ENCODE data around the gene GGTLC2. TPM values are rescaled to one million over a fixed set of nuclear protein-coding genes. Genes with fewer than 3 reads are reported as not detected.

GGTLC2 gene
- total and polyA plus RNA-seq, 3 experiments from 2014 or later, result not detected

DNA sequence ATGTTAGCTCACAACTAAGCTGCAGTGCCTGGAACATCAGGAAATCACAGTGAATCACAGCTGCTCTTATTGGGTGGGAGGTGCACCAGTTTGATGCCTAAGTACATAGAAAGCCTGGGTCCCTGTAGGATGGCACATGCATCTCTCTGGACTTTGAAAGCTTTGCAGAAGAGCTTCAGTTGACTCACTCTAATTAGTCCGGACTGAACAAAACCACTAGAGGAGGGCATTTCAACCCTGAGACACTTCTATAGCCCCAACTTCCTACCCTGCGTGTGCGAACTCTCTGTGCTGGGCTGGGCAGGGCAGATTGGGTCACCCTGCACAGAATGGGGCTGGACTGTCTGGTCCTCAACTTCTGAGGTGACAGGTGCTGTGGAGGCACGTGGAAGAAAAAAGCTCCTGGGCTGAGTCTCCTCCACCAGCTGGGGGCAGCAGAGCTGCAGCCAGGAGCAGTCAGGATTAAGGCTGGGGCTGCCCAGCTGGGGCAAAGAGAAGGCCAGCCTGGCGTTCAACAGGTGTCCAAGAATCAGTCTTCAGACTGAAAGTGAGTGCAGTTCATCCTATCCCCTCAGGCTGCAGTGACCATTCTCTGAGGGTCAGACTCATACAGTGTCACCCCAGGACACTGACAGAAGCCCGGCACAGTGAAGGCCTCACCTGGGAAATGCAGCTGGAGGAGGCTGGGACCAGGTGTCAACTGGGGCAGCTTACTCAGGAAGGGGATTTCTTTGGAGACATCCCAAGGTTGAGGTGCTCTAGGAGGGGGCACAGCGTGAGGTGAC is 22.1 kb downstream of the GGTLC2 start:
- H3K36me3 ChIP-seq (ENCODE audit: insufficient read depth, low read length), result no peaks in the 10 kb centered on the region
- CTCF ChIA-PET, result interaction anchor here (0.7 to 1.8 kb wide), 4 partner anchors 12 to 290 kb away, joined by 3 to 9 read pairs (median 4); no protein-coding TSS in a partner anchor
- H3K4me1 Mint-ChIP-seq, result no peaks in the 10 kb centered on the region
- H3K36me3 Mint-ChIP-seq, result no peaks in the 10 kb centered on the region
- DNase-seq, result peak in 1 of 5 donors; percentile 14
- H3K4me1 ChIP-seq (ENCODE audit: insufficient read depth, low read length), result no peaks in the 10 kb centered on the region
- no peaks in the 10 kb centered on the region for H3K9me3 ChIP-seq (ENCODE audit: low read length)
- POLR2A ChIA-PET, result no interaction called here
- no peak overlapping the region for H3K4me3 ChIP-seq (ENCODE audit: low read length)
- no peaks in the 10 kb centered on the region for H3K9me3 Mint-ChIP-seq
- no peaks in the 10 kb centered on the region for H3K27me3 ChIP-seq (ENCODE audit: insufficient read depth, low read length, poor library complexity, severe bottlenecking)
- H3K27ac Mint-ChIP-seq, result peak overlapping the region in 1 of 8 donors; percentile 54
- no peak overlapping the region for H3K27ac ChIP-seq (ENCODE audit: low read depth, low read length)
- no peak overlapping the region for H3K4me3 Mint-ChIP-seq
- peaks cover 1 to 25% of the 10 kb centered on the region in 2 donors for H3K27me3 Mint-ChIP-seq

DNA sequence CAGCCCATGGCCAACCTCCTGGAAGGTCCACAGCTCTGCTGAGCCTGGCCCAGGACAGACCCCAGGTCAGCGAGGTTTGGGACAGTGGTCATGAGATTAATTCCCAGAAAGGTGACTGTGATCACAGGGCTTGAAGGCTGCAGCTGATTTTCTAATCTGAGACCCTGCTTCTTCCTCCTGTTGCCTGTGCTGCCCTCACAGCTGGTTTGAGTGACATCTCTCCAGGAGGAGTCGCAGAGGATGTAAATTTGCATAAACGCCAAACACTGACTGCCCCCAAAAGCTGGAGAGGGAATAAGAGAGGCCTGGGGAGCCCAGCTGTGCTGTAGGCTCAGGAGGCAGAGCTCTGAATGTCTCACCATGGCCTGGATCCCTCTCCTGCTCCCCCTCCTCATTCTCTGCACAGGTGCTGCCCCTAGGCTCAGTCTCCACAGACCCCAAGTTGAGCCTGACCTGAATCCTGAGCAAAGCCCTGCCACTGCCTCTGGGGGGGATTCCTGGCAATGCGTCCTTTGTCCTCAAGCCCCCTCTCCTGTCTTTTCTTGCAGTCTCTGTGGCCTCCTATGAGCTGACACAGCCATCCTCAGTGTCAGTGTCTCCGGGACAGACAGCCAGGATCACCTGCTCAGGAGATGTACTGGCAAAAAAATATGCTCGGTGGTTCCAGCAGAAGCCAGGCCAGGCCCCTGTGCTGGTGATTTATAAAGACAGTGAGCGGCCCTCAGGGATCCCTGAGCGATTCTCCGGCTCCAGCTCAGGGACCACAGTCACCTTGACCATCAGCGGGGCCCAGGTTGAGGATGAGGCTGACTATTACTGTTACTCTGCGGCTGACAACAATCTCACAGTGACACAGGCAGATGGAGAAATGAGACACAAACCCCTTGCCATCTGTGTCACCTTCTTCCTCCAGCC is 23.8 kb downstream of the GGTLC2 start:
- CTCF ChIA-PET, result interaction anchor here (1.0 kb wide), 1 partner anchor 25 kb away, joined by 4 read pairs; no protein-coding TSS in a partner anchor
- Mint-ChIP-seq H3K4me3 (no peak overlapping the region), H3K36me3 (no peaks in the 10 kb centered on the region), H3K27me3 (peaks cover 0 to 34% of the 10 kb centered on the region in 2 donors), H3K27ac (no peak overlapping the region), H3K9me3 (no peaks in the 10 kb centered on the region), H3K4me1 (no peaks in the 10 kb centered on the region)
- H3K27me3 ChIP-seq (ENCODE audit: insufficient read depth, low read length, poor library complexity, severe bottlenecking), result no peaks in the 10 kb centered on the region
- no peak for DNase-seq
- POLR2A ChIA-PET, result no interaction called here
- H3K4me3 ChIP-seq (ENCODE audit: low read length), result no peak overlapping the region
- no peaks in the 10 kb centered on the region for H3K36me3 ChIP-seq (ENCODE audit: insufficient read depth, low read length)
- H3K27ac ChIP-seq (ENCODE audit: low read depth, low read length), result no peak overlapping the region
- H3K4me1 ChIP-seq (ENCODE audit: insufficient read depth, low read length), result no peaks in the 10 kb centered on the region
- no peaks in the 10 kb centered on the region for H3K9me3 ChIP-seq (ENCODE audit: low read length)

DNA sequence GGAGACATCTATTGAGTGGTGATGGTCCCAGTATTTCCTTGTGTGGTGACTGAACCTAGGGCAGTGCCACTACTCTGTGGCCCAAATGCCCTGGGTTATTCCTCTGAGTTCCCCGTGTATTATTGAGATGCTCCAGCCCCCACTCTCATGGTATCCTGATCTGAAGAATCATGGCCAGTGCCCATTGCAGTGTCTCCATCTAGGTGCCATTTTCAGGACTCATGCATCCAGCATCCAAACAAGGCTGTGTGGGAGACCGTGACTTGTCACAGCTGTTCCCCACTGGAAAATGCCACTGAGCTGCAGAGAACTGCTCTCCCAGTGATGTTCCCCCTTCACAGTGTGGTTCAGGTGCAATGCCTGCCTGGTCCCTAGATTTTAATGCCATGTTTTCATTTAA is 24.7 kb downstream of the GGTLC2 start:
- H3K36me3 Mint-ChIP-seq, result no peaks in the 10 kb centered on the region
- H3K4me1 ChIP-seq (ENCODE audit: insufficient read depth, low read length), result no peaks in the 10 kb centered on the region
- H3K27me3 ChIP-seq (ENCODE audit: insufficient read depth, low read length, poor library complexity, severe bottlenecking), result no peaks in the 10 kb centered on the region
- ChIA-PET CTCF (no interaction called here), POLR2A (no interaction called here)
- no peaks in the 10 kb centered on the region for H3K9me3 ChIP-seq (ENCODE audit: low read length)
- no peak for DNase-seq
- H3K36me3 ChIP-seq (ENCODE audit: insufficient read depth, low read length), result no peaks in the 10 kb centered on the region
- no peak overlapping the region for H3K27ac ChIP-seq (ENCODE audit: low read depth, low read length)
- H3K9me3 Mint-ChIP-seq, result no peaks in the 10 kb centered on the region
- H3K4me1 Mint-ChIP-seq, result no peaks in the 10 kb centered on the region
- no peak overlapping the region for H3K4me3 Mint-ChIP-seq
- H3K27ac Mint-ChIP-seq, result peak overlapping the region in 1 of 8 donors; percentile 63
- peaks cover 0 to 39% of the 10 kb centered on the region in 2 donors for H3K27me3 Mint-ChIP-seq
- no peak overlapping the region for H3K4me3 ChIP-seq (ENCODE audit: low read length)

DNA sequence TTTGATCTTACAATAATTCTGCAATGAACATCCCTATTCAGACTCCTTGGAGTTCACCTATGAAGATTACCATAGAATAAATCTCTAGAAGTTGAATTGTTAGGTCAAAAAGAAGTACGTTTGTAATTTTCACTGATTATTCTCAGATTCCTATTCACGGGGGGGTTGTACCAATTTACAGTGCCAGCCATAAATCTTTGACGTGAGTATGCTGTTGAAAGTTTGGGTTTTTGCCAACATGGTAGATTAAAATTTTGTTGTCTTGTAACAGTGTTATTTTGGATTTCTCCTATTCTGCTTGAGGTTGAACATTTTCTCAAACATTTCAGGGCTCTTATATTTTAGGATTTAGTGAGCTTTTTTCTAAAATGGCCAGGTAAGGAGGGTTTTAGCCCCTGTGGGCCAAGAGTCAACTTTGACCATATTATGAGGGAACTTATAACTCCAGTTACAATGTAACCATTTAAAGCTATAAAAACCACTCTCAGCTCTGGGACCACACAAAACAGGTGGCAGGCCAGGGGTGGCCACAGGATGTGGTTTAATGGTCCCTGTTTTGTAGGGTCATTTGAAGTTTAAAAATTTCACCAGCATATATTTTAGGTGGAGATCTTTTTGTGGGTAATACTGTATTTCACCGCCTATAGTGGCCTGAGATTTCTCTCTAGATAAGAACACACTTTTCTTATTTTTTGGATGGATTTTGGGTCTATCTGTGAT is 25.8 kb downstream of the GGTLC2 start:
- H3K27ac ChIP-seq (ENCODE audit: low read depth, low read length), result no peak overlapping the region
- no peaks in the 10 kb centered on the region for H3K36me3 ChIP-seq (ENCODE audit: insufficient read depth, low read length)
- no peaks in the 10 kb centered on the region for H3K9me3 Mint-ChIP-seq
- CTCF ChIA-PET, result no interaction called here
- no peak overlapping the region for H3K27ac Mint-ChIP-seq
- POLR2A ChIA-PET, result no interaction called here
- DNase-seq, result no peak
- H3K9me3 ChIP-seq (ENCODE audit: low read length), result no peaks in the 10 kb centered on the region
- H3K36me3 Mint-ChIP-seq, result no peaks in the 10 kb centered on the region
- no peak overlapping the region for H3K4me3 ChIP-seq (ENCODE audit: low read length)
- no peaks in the 10 kb centered on the region for H3K4me1 ChIP-seq (ENCODE audit: insufficient read depth, low read length)
- no peaks in the 10 kb centered on the region for H3K4me1 Mint-ChIP-seq
- H3K27me3 ChIP-seq (ENCODE audit: insufficient read depth, low read length, poor library complexity, severe bottlenecking), result no peaks in the 10 kb centered on the region
- no peak overlapping the region for H3K4me3 Mint-ChIP-seq
- peaks cover 0 to 47% of the 10 kb centered on the region in 2 donors for H3K27me3 Mint-ChIP-seq

DNA sequence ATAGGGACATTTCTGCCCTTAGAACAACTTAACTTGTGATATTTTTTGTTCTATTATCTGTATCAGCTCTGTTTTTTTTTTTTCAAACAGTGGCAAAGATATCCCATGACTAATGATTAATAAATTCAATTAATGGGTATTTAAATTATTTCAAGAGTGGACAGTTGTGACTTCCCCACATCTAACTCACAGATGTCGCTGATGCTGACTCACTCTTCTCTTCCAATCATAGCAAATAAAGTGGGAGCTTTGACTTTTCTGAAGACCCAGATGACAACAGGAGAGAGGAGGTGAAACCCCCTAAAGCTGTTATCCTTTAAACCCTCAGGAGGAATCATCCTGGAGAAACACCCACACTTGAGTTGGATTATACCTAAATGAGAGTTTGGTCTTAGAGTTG is 27.1 kb downstream of the GGTLC2 start:
- H3K27me3 ChIP-seq (ENCODE audit: insufficient read depth, low read length, poor library complexity, severe bottlenecking), result no peaks in the 10 kb centered on the region
- H3K9me3 ChIP-seq (ENCODE audit: low read length), result no peaks in the 10 kb centered on the region
- no peaks in the 10 kb centered on the region for H3K36me3 Mint-ChIP-seq
- no peaks in the 10 kb centered on the region for H3K36me3 ChIP-seq (ENCODE audit: insufficient read depth, low read length)
- CTCF ChIA-PET, result interaction anchor here (1.0 kb wide), 1 partner anchor 12 kb away, joined by 3 read pairs; no protein-coding TSS in a partner anchor
- POLR2A ChIA-PET, result no interaction called here
- peaks cover 0 to 47% of the 10 kb centered on the region in 2 donors for H3K27me3 Mint-ChIP-seq
- no peaks in the 10 kb centered on the region for H3K9me3 Mint-ChIP-seq
- no peaks in the 10 kb centered on the region for H3K4me1 Mint-ChIP-seq
- H3K27ac Mint-ChIP-seq, result no peak overlapping the region
- DNase-seq, result no peak
- no peak overlapping the region for H3K27ac ChIP-seq (ENCODE audit: low read depth, low read length)
- H3K4me3 Mint-ChIP-seq, result no peak overlapping the region
- no peak overlapping the region for H3K4me3 ChIP-seq (ENCODE audit: low read length)
- no peaks in the 10 kb centered on the region for H3K4me1 ChIP-seq (ENCODE audit: insufficient read depth, low read length)

DNA sequence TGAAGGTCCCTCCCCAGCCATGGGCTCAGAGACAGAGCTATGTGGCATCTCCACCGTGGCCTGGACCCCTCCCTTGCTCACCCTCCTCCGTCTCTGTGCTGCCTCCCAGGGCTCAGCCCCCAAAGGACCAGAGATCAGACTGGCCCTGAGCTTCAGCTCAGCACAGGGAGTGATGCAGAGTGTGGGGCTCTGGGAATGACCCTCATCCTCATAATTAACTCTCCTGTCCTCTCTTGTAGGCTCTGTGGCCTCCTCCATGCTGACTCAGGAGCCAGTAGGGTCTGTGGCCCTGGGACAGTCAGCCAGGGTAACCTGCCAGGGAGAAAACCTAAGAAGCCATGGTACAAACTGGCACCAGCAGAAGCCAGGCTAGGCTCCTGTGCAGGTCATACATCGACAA is 28.7 kb downstream of the GGTLC2 start:
- Histone ChIP-seq H3K27me3 (ENCODE audit: insufficient read depth, low read length, poor library complexity, severe bottlenecking) (no peaks in the 10 kb centered on the region), H3K36me3 (ENCODE audit: insufficient read depth, low read length) (no peaks in the 10 kb centered on the region), H3K4me1 (ENCODE audit: insufficient read depth, low read length) (no peaks in the 10 kb centered on the region), H3K9me3 (ENCODE audit: low read length) (no peaks in the 10 kb centered on the region), H3K27ac (ENCODE audit: low read depth, low read length) (no peak overlapping the region), H3K4me3 (ENCODE audit: low read length) (no peak overlapping the region)
- no peak for DNase-seq
- no peak overlapping the region for H3K27ac Mint-ChIP-seq
- H3K4me3 Mint-ChIP-seq, result no peak overlapping the region
- H3K9me3 Mint-ChIP-seq, result no peaks in the 10 kb centered on the region
- CTCF ChIA-PET, result no interaction called here
- H3K4me1 Mint-ChIP-seq, result no peaks in the 10 kb centered on the region
- peaks cover 2 to 59% of the 10 kb centered on the region in 2 donors for H3K27me3 Mint-ChIP-seq
- POLR2A ChIA-PET, result no interaction called here
- H3K36me3 Mint-ChIP-seq, result no peaks in the 10 kb centered on the region

DNA sequence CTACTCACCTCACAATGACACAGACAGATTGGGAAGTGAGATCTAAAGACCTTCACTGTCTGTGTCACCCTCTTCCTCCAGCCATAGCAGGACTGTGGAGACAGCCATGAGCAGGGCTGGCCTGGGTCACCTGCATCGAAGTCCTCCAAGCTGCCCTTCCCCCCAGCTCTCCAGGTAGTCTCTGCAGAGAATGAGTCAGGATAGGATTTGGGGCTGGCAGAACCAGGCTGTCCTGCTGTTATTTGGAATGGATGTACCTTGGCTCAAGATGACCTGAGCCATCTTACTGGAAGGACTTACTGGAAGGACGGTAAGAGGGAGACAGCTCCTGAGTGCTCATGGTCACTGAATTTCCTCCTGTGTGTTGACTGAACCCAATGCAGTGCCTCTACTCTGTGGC is 29.2 kb downstream of the GGTLC2 start:
- H3K4me1 ChIP-seq (ENCODE audit: insufficient read depth, low read length), result no peaks in the 10 kb centered on the region
- DNase-seq, result no peak
- H3K4me3 ChIP-seq (ENCODE audit: low read length), result no peak overlapping the region
- Mint-ChIP-seq H3K36me3 (no peaks in the 10 kb centered on the region), H3K4me3 (no peak overlapping the region), H3K9me3 (no peaks in the 10 kb centered on the region), H3K27me3 (peaks cover 2 to 59% of the 10 kb centered on the region in 2 donors), H3K4me1 (no peaks in the 10 kb centered on the region), H3K27ac (no peak overlapping the region)
- no peaks in the 10 kb centered on the region for H3K27me3 ChIP-seq (ENCODE audit: insufficient read depth, low read length, poor library complexity, severe bottlenecking)
- ChIA-PET POLR2A (no interaction called here), CTCF (no interaction called here)
- no peaks in the 10 kb centered on the region for H3K9me3 ChIP-seq (ENCODE audit: low read length)
- no peak overlapping the region for H3K27ac ChIP-seq (ENCODE audit: low read depth, low read length)
- H3K36me3 ChIP-seq (ENCODE audit: insufficient read depth, low read length), result no peaks in the 10 kb centered on the region

DNA sequence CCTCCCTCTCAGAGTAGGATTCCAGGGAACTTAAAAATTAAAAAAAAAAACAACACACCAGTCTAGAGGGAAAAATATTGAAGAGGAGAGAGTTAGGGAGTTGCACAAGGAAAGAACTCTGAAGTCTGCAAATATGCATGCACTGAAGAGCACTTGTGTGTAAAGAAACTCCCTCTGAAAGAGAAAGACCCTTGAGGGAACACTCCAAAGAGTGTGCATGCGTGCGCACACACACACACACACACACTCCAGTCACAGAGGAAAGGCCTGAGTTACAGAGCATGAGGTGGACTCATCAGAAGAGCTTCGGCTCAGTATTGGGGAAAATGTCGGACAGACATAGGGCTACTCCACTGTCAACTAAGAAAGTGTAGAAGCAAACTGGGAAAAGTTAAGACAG is 30.1 kb downstream of the GGTLC2 start:
- Mint-ChIP-seq H3K27ac (peak overlapping the region in 1 of 8 donors; percentile 21), H3K27me3 (peaks cover 2 to 58% of the 10 kb centered on the region in 2 donors), H3K4me1 (no peaks in the 10 kb centered on the region), H3K9me3 (no peaks in the 10 kb centered on the region), H3K4me3 (no peak overlapping the region), H3K36me3 (no peaks in the 10 kb centered on the region)
- H3K36me3 ChIP-seq (ENCODE audit: insufficient read depth, low read length), result no peaks in the 10 kb centered on the region
- H3K4me3 ChIP-seq (ENCODE audit: low read length), result no peak overlapping the region
- ChIA-PET CTCF (no interaction called here), POLR2A (no interaction called here)
- H3K9me3 ChIP-seq (ENCODE audit: low read length), result no peaks in the 10 kb centered on the region
- no peaks in the 10 kb centered on the region for H3K27me3 ChIP-seq (ENCODE audit: insufficient read depth, low read length, poor library complexity, severe bottlenecking)
- no peaks in the 10 kb centered on the region for H3K4me1 ChIP-seq (ENCODE audit: insufficient read depth, low read length)
- no peak for DNase-seq
- no peak overlapping the region for H3K27ac ChIP-seq (ENCODE audit: low read depth, low read length)
